Activated naive CD4-positive, alpha-beta T cell treated with anti-CD3 and anti-CD28 coated beads for 36 hours (primary cell): Measurements from ENCODE around the gene RNF144B. TPM values are rescaled to one million over a fixed set of nuclear protein-coding genes. Genes with fewer than 3 reads are reported as not detected.

Source experiments
- CTCF ChIA-PET: fragments of 350-600 bp; sonication (Branson Sonifier 250); formaldehyde crosslinking; loops from one replicate; lab custom pipeline; 2021; ENCODE audit warnings: antibody characterized with exemption; lab: Charles Lee
- DNase-seq: peaks from one replicate; pipeline ENCODE4 v3.0.0-alpha.2; 2020
- H3K27ac Mint-ChIP-seq: one replicate; pipeline ENCODE4 v1.8.0; 2021; ENCODE audit warnings: mild to moderate bottlenecking, mixed read lengths
- H3K27me3 Mint-ChIP-seq: one replicate; pipeline ENCODE4 v1.8.0; 2021; ENCODE audit warnings: low read depth, mixed read lengths
- H3K36me3 Mint-ChIP-seq: one replicate; pipeline ENCODE4 v1.8.0; 2021; ENCODE audit warnings: low read depth, mixed read lengths
- H3K4me1 Mint-ChIP-seq: one replicate; pipeline ENCODE4 v1.8.0; 2021; ENCODE audit warnings: low read depth, mixed read lengths
- H3K4me3 Mint-ChIP-seq: one replicate; pipeline ENCODE4 v1.8.0; 2021; ENCODE audit warnings: mild to moderate bottlenecking, moderate library complexity, mixed read lengths
- H3K9me3 Mint-ChIP-seq: one replicate; pipeline ENCODE4 v1.8.0; 2021; ENCODE audit warnings: mixed read lengths
- intact Hi-C: fragments of 100-400 bp; cut with micrococcal nuclease; formaldehyde crosslinking; loops from one replicate; pipeline ENCODE4 v1.15.1; 2023
- total RNA-seq, 2 experiments: library from RNA; stranded (reverse); gene quantifications; one replicate each; pipeline ENCODE4 v1.2.3, GENCODE V29; 2021

The RNF144B gene
- 1 to 10 TPM; 1.5 to 3.2 TPM for total RNA-seq

GRCh38 chr6:18387061-18387721 is at the start of gene RNF144B:
RNF144B (plus strand) TSS chr6:18387350; CDS start chr6:18399535, 12,185 bp downstream.
- peak within 1 kb of the TSS; percentile 86 for H3K4me3 Mint-ChIP-seq
- intact Hi-C loops = loop anchor here (1.0 to 5.0 kb wide), 5 partner anchors 58 to 232 kb away; partner anchors contain the start of genes DEK, KDM1B and TPMT

GRCh38 chr6:18339599-18339998 is 47.6 kb upstream of the RNF144B start:
- Mint-ChIP-seq H3K4me3 (no peak overlapping the region), H3K4me1 (peaks cover 2% of the 10 kb centered on the region), H3K36me3 (no peaks in the 10 kb centered on the region), H3K27me3 (no peaks in the 10 kb centered on the region), H3K27ac (no peak overlapping the region), H3K9me3 (no peaks in the 10 kb centered on the region)
- intact Hi-C loops = no loop called here
- no peak for DNase-seq
- CTCF ChIA-PET = interaction anchor here (1.0 kb wide), 1 partner anchor 16 kb away, joined by 4 read pairs; no protein-coding TSS in a partner anchor

More at GRCh38 chr6:18387061-18387721, at the start of gene RNF144B:
- Mint-ChIP-seq H3K4me1 (peaks cover 25% of the 10 kb centered on the region), H3K27me3 (no peaks in the 10 kb centered on the region), H3K9me3 (no peaks in the 10 kb centered on the region), H3K27ac (peak within 1 kb of the TSS; percentile 32), H3K36me3 (no peaks in the 10 kb centered on the region)
- CTCF ChIA-PET = interaction anchor here (1.1 to 2.3 kb wide), 3 partner anchors 63 to 119 kb away, joined by 3 to 10 read pairs (median 9); no protein-coding TSS in a partner anchor
- peak; percentile 77 for DNase-seq

DNA sequence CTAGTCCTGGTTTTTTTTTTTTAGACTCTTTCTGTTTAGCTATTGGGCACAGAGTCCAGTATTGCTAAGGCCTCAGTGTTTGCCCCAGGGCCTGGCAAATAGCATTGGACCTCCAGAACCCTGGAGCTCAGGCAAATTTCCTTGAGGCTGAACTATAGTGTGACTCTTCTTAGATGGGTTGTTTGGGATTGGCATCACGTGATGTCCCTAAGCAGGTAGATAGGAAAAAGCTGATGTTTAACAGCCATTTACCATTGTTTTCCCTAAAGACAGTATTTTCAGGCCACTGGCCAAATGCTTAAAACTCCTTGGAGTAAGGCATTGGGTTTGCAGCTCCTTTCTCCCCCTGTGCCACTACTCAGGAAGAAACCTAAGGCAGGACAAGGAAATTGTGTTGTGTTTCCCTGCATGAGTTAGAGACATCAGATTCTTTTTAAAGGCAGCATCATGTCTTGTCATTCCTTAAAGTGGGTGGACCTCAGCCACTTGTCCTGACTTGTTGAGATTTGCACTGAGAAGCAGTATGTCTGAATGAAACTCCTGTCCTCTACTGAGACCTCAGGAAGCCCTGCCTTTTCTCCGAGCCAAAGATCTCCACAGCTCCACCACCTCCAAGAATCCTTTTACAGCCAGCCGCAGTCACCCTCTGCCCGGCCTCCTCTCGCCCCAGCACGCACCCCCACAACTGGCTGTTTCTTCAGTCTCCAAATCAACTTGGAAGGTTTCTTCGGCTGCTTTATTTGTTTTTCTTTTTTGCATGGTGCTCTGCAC is 46.2 kb upstream of the RNF144B start:
- H3K27ac Mint-ChIP-seq = no peak overlapping the region
- no peaks in the 10 kb centered on the region for H3K9me3 Mint-ChIP-seq
- intact Hi-C loops = no loop called here
- H3K4me3 Mint-ChIP-seq = no peak overlapping the region
- H3K27me3 Mint-ChIP-seq = no peaks in the 10 kb centered on the region
- no peaks in the 10 kb centered on the region for H3K36me3 Mint-ChIP-seq
- H3K4me1 Mint-ChIP-seq = peaks cover 2% of the 10 kb centered on the region
- no peak for DNase-seq
- CTCF ChIA-PET = interaction anchor here (0.6 to 1.0 kb wide), 3 partner anchors 9 to 24 kb away, joined by 3 read pairs; no protein-coding TSS in a partner anchor

DNA sequence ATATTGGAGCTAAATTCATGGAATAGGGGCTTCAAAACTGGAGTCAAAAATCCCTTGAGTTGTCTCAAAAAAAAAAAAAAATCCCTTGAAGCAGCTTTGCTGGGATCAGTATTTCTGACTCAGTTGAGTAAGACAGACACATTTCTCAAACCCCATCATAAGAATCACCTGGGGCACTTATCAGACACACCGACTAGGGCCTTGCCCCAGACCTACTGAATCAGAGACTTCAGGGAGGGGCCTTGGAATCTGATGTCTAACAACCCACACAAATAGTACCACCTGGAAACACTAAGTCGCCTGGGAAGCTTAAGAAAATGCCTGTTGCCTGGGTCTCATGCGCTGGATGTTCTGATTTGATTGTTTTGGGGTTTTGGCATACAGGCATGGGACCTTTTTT is 44.9 kb upstream of the RNF144B start:
- Mint-ChIP-seq H3K27ac (no peak overlapping the region), H3K27me3 (no peaks in the 10 kb centered on the region), H3K9me3 (no peaks in the 10 kb centered on the region), H3K4me1 (peaks cover 2% of the 10 kb centered on the region), H3K36me3 (no peaks in the 10 kb centered on the region), H3K4me3 (no peak overlapping the region)
- no peak for DNase-seq
- CTCF ChIA-PET = interaction anchor here (1.3 kb wide), 1 partner anchor 9 kb away, joined by 4 read pairs; no protein-coding TSS in a partner anchor
- intact Hi-C loops = no loop called here

GRCh38 chr6:18343741-18344140 is 43.4 kb upstream of the RNF144B start:
- intact Hi-C loops = no loop called here
- peaks cover 5% of the 10 kb centered on the region for H3K27me3 Mint-ChIP-seq
- no peak overlapping the region for H3K27ac Mint-ChIP-seq
- no peaks in the 10 kb centered on the region for H3K36me3 Mint-ChIP-seq
- no peaks in the 10 kb centered on the region for H3K9me3 Mint-ChIP-seq
- no peak overlapping the region for H3K4me3 Mint-ChIP-seq
- CTCF ChIA-PET = interaction anchor here (1.0 kb wide), 1 partner anchor 21 kb away, joined by 5 read pairs; no protein-coding TSS in a partner anchor
- peak; percentile 37 for DNase-seq
- peaks cover 2% of the 10 kb centered on the region for H3K4me1 Mint-ChIP-seq

GRCh38 chr6:18347021-18347577 is 40.1 kb upstream of the RNF144B start:
- intact Hi-C loops = no loop called here
- CTCF ChIA-PET = interaction anchor here (1.2 kb wide), 1 partner anchor 24 kb away, joined by 4 read pairs; no protein-coding TSS in a partner anchor
- Mint-ChIP-seq H3K27ac (no peak overlapping the region), H3K27me3 (peaks cover 18% of the 10 kb centered on the region), H3K36me3 (no peaks in the 10 kb centered on the region), H3K4me1 (peaks cover 2% of the 10 kb centered on the region), H3K4me3 (no peak overlapping the region), H3K9me3 (no peaks in the 10 kb centered on the region)
- DNase-seq = no peak

- intact Hi-C loops = no loop called here
- H3K4me3 Mint-ChIP-seq = no peak overlapping the region
- no peak for DNase-seq
- H3K27ac Mint-ChIP-seq = no peak overlapping the region
- H3K4me1 Mint-ChIP-seq = peaks cover 2% of the 10 kb centered on the region
- no peaks in the 10 kb centered on the region for H3K9me3 Mint-ChIP-seq
- H3K27me3 Mint-ChIP-seq = peaks cover 18% of the 10 kb centered on the region
- CTCF ChIA-PET = no interaction called here
- H3K36me3 Mint-ChIP-seq = no peaks in the 10 kb centered on the region
Observed at GRCh38 chr6:18347866-18348265, 39.3 kb upstream of the RNF144B start.

DNA sequence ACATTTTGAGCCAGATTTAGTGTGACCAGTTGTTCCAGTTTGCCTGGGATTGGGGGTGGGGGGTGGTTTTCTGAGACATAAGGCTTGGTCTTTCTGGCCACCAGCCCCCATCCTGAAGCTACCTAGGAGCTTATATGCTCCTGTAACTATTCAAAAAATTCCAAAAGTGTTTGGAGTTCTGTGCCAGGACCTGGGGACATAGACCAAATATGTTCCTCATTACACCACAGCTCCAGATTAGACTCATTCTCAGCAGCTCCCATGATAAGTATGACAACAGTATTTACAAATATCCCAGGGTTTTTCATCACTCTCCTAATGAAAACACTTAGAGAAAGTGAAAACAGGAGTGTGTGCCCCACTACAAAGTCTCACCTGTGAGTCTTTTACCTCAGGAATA is 37.8 kb upstream of the RNF144B start:
- peaks cover 18% of the 10 kb centered on the region for H3K27me3 Mint-ChIP-seq
- intact Hi-C loops = no loop called here
- no peak for DNase-seq
- H3K27ac Mint-ChIP-seq = no peak overlapping the region
- H3K9me3 Mint-ChIP-seq = no peaks in the 10 kb centered on the region
- no peaks in the 10 kb centered on the region for H3K36me3 Mint-ChIP-seq
- H3K4me1 Mint-ChIP-seq = no peaks in the 10 kb centered on the region
- H3K4me3 Mint-ChIP-seq = no peak overlapping the region
- CTCF ChIA-PET = interaction anchor here (2.6 kb wide), 1 partner anchor 154 kb away, joined by 8 read pairs; no protein-coding TSS in a partner anchor

DNA sequence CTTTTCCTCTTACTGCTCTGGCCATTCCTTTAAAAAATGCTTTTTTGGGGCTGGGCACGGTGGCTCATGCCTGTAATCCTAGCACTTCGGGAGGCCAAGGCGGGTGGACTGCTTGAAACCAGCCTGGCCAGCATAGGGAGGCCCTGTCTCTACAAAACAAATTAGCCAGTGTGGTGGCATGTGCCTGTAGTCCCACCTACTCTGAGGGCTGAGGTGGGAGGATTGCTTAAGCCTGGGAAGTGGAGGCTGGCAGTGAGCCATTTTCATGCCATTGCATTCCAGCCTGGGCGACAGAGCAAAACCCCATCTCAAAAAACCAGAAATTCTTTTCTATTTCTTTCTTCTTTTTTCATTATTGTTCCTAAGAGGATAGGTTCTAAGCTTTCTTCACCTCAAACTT is 36.9 kb upstream of the RNF144B start:
- H3K9me3 Mint-ChIP-seq = no peaks in the 10 kb centered on the region
- H3K4me1 Mint-ChIP-seq = no peaks in the 10 kb centered on the region
- H3K4me3 Mint-ChIP-seq = no peak overlapping the region
- CTCF ChIA-PET = interaction anchor here (2.6 kb wide), 1 partner anchor 153 kb away, joined by 8 read pairs; no protein-coding TSS in a partner anchor
- H3K36me3 Mint-ChIP-seq = no peaks in the 10 kb centered on the region
- H3K27me3 Mint-ChIP-seq = peaks cover 18% of the 10 kb centered on the region
- no peak overlapping the region for H3K27ac Mint-ChIP-seq
- intact Hi-C loops = no loop called here
- no peak for DNase-seq

- CTCF ChIA-PET = interaction anchor here (2.6 kb wide), 1 partner anchor 153 kb away, joined by 8 read pairs; no protein-coding TSS in a partner anchor
- DNase-seq = no peak
- no peak overlapping the region for H3K4me3 Mint-ChIP-seq
- H3K27ac Mint-ChIP-seq = no peak overlapping the region
- H3K9me3 Mint-ChIP-seq = no peaks in the 10 kb centered on the region
- no peaks in the 10 kb centered on the region for H3K4me1 Mint-ChIP-seq
- intact Hi-C loops = no loop called here
- no peaks in the 10 kb centered on the region for H3K36me3 Mint-ChIP-seq
- H3K27me3 Mint-ChIP-seq = peaks cover 18% of the 10 kb centered on the region
Observed at GRCh38 chr6:18350712-18351111, 36.4 kb upstream of the RNF144B start.

DNA sequence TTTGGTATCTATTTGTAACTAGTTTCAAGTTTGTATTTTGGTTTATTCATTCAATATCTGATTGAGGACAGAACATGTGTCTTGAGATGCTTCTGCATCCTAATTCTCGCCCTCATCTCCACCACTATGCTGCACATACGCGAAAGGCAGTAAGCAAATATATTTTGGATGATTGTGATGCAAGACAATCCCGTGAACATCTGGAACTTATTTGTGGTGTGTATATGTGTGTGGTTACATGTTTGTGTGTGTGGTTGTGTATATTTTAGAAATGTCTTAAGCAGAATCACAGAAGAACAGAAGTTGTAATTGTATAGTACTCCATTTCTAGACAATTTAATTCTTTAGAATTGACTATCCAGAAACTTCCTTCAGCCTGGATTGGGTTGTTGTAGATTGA is 35.1 kb upstream of the RNF144B start:
- intact Hi-C loops = no loop called here
- Mint-ChIP-seq H3K9me3 (peaks cover 2% of the 10 kb centered on the region), H3K4me3 (no peak overlapping the region), H3K27ac (no peak overlapping the region), H3K27me3 (peaks cover 18% of the 10 kb centered on the region), H3K4me1 (no peaks in the 10 kb centered on the region), H3K36me3 (peaks cover 2% of the 10 kb centered on the region)
- CTCF ChIA-PET = no interaction called here
- DNase-seq = no peak

DNA sequence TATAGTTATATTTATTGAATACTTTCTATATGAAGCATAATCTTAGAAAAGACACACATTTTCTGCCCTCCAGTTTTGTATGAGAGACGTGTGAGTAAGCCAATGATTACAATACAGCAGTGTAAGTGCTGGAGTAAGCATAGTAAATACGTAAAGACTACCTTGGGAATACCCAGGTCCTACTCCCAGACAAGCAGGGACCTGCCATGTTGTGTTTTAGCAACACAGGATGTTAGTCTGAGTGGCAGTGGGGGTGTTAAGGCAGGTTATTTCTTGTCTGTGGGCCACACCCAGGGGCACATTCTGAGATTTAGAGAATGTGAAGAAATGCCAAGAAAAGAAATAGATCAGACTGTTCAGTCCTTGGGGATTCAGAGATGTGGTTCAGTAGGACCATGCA is 34.3 kb upstream of the RNF144B start:
- peaks cover 3% of the 10 kb centered on the region for H3K36me3 Mint-ChIP-seq
- no peak overlapping the region for H3K4me3 Mint-ChIP-seq
- H3K4me1 Mint-ChIP-seq = no peaks in the 10 kb centered on the region
- CTCF ChIA-PET = interaction anchor here (0.5 kb wide), 1 partner anchor 29 kb away, joined by 3 read pairs; no protein-coding TSS in a partner anchor
- peaks cover 18% of the 10 kb centered on the region for H3K27me3 Mint-ChIP-seq
- no peak overlapping the region for H3K27ac Mint-ChIP-seq
- DNase-seq = no peak
- peaks cover 7% of the 10 kb centered on the region for H3K9me3 Mint-ChIP-seq
- intact Hi-C loops = no loop called here
